Naive B cell (primary cell): ENCODE data around the gene ZFAND3. TPM values are rescaled to one million over a fixed set of nuclear protein-coding genes. Genes with fewer than 3 reads are reported as not detected.
"Not testable (repeated sequence)": the region's sequence is repeated elsewhere in the genome, so short reads cannot be mapped to it uniquely, and the experiment has no call there.

Experiments used
- ATAC-seq, 2 donors: fragments of 150-1000 bp; cut with Tn5 transposase; 2 replicates each; pipeline ENCODE4 v1.10.0; 2021; ENCODE audit warnings: low read depth in 2 of 2, mild to moderate bottlenecking in 2 of 2, moderate library complexity in 2 of 2
- DNase-seq: peaks from one replicate; pipeline ENCODE4 v3.0.0; 2022
- H3K27ac Mint-ChIP-seq, 6 donors: one replicate each; pipeline ENCODE4 v1.8.0; 2020 to 2022; ENCODE audit warnings: mild to moderate bottlenecking in 6 of 6, mixed read lengths in 6 of 6, moderate library complexity in 5 of 6, inconsistent platforms in 2 of 6
- H3K27me3 Mint-ChIP-seq, 3 donors: one replicate each; pipeline ENCODE4 v1.8.0; 2021 to 2022; ENCODE audit warnings: mixed read lengths in 3 of 3, mild to moderate bottlenecking in 1 of 3
- H3K36me3 Mint-ChIP-seq, 2 donors: one replicate each; pipeline ENCODE4 v1.8.0; 2020 to 2022; ENCODE audit warnings: mixed read lengths in 2 of 2, inconsistent platforms in 1 of 2, mild to moderate bottlenecking in 1 of 2
- H3K4me1 Mint-ChIP-seq, 3 donors: one replicate each; pipeline ENCODE4 v1.8.0; 2020 to 2022; ENCODE audit warnings: mixed read lengths in 3 of 3, inconsistent platforms in 1 of 3, mild to moderate bottlenecking in 1 of 3, moderate library complexity in 1 of 3
- H3K4me3 Mint-ChIP-seq, 8 donors: one replicate each; pipeline ENCODE4 v1.8.0; 2020 to 2022; ENCODE audit warnings: mild to moderate bottlenecking in 8 of 8, mixed read lengths in 8 of 8, moderate library complexity in 8 of 8, inconsistent platforms in 2 of 8
- H3K9me3 Mint-ChIP-seq, 7 donors: one replicate each; pipeline ENCODE4 v1.8.0; 2020 to 2022; ENCODE audit warnings: mixed read lengths in 7 of 7, mild to moderate bottlenecking in 5 of 7, inconsistent platforms in 2 of 7, moderate library complexity in 1 of 7
- polyA plus RNA-seq, 6 donors: library from polyadenylated mRNA; unstranded; fragments of 300-500 nt; fragmentation: Illumina TruSeq; gene quantifications; one replicate each; pipeline ENCODE4 v1.2.3, GENCODE V29; 2021; ENCODE audit warnings: low read depth in 6 of 6

The ZFAND3 gene
- polyA plus RNA-seq, 6 donors from 2014 or later, result 1.9 to 6.7 (median 4.4) TPM

- Mint-ChIP-seq H3K36me3 (peaks cover under 1 to 6% of the 10 kb centered on the region in 2 donors), H3K4me1 (peaks cover 36 to 66% (median 53%) of the 10 kb centered on the region in 3 donors), H3K4me3 (peak overlapping the region in 5 of 8 donors; percentile 21 to 79 (median 58)), H3K27ac (peak overlapping the region; percentile 31 to 88 (median 71)), H3K27me3 (no peaks in the 10 kb centered on the region), H3K9me3 (peaks cover 0 to 7% (median 0%) of the 10 kb centered on the region in 7 donors)
- ATAC-seq (no peak), DNase-seq (no peak)
Measured at GRCh38 chr6:37866590-37867507, 47.3 kb downstream of the ZFAND3 start.

GRCh38 chr6:37867756-37868446 is 48.4 kb downstream of the ZFAND3 start:
- ATAC-seq (peak; percentile 81 to 85), DNase-seq (peak; percentile 17)
- peaks cover 5 to 13% of the 10 kb centered on the region in 2 donors for H3K36me3 Mint-ChIP-seq
- H3K4me3 Mint-ChIP-seq, result peak overlapping the region in 7 of 8 donors; percentile 21 to 79 (median 58)
- peaks cover 0 to 10% (median 4%) of the 10 kb centered on the region in 7 donors for H3K9me3 Mint-ChIP-seq
- H3K4me1 Mint-ChIP-seq, result peaks cover 36 to 66% (median 60%) of the 10 kb centered on the region in 3 donors
- H3K27me3 Mint-ChIP-seq, result no peaks in the 10 kb centered on the region
- peak overlapping the region; percentile 11 to 88 (median 72) for H3K27ac Mint-ChIP-seq

- Mint-ChIP-seq H3K9me3 (peaks cover 0 to 10% (median 4%) of the 10 kb centered on the region in 7 donors), H3K27ac (peak overlapping the region in 4 of 6 donors; percentile 70 to 88 (median 76)), H3K36me3 (peaks cover 5 to 13% of the 10 kb centered on the region in 2 donors), H3K27me3 (no peaks in the 10 kb centered on the region), H3K4me1 (peaks cover 39 to 68% (median 60%) of the 10 kb centered on the region in 3 donors), H3K4me3 (peak overlapping the region in 6 of 8 donors; percentile 21 to 65 (median 48))
- no peak for DNase-seq
- peak; percentile 9 to 24 for ATAC-seq
Measured at GRCh38 chr6:37868447-37868825, 48.9 kb downstream of the ZFAND3 start.

GRCh38 chr6:37871616-37872372 is 52.3 kb downstream of the ZFAND3 start:
- peak overlapping the region in 1 of 6 donors; percentile 61 for H3K27ac Mint-ChIP-seq

GRCh38 chr6:37872373-37872745 is 52.8 kb downstream of the ZFAND3 start:
- Mint-ChIP-seq H3K27me3 (no peaks in the 10 kb centered on the region), H3K4me1 (peaks cover 39 to 58% (median 56%) of the 10 kb centered on the region in 3 donors), H3K9me3 (peaks cover 0 to 10% (median 4%) of the 10 kb centered on the region in 7 donors), H3K4me3 (peak overlapping the region in 1 of 8 donors; percentile 61), H3K27ac (no peak overlapping the region), H3K36me3 (peaks cover 5 to 13% of the 10 kb centered on the region in 2 donors)
- DNase-seq (no peak), ATAC-seq (no peak)

More at GRCh38 chr6:37871616-37872372, 52.3 kb downstream of the ZFAND3 start:
- H3K4me1 Mint-ChIP-seq, result peaks cover 39 to 58% (median 56%) of the 10 kb centered on the region in 3 donors
- H3K4me3 Mint-ChIP-seq, result no peak overlapping the region
- ATAC-seq (no peak), DNase-seq (no peak)
- peaks cover 0 to 10% (median 4%) of the 10 kb centered on the region in 7 donors for H3K9me3 Mint-ChIP-seq
- H3K36me3 Mint-ChIP-seq, result peaks cover 5 to 13% of the 10 kb centered on the region in 2 donors
- H3K27me3 Mint-ChIP-seq, result no peaks in the 10 kb centered on the region

GRCh38 chr6:37874726-37875125 is 55.2 kb downstream of the ZFAND3 start:
- Mint-ChIP-seq H3K4me1 (peaks cover 45 to 61% (median 59%) of the 10 kb centered on the region in 3 donors), H3K27ac (no peak overlapping the region), H3K27me3 (no peaks in the 10 kb centered on the region), H3K9me3 (peaks cover 0 to 10% (median 4%) of the 10 kb centered on the region in 7 donors), H3K36me3 (peaks cover 5 to 13% of the 10 kb centered on the region in 2 donors), H3K4me3 (no peak overlapping the region)
- DNase-seq (no peak), ATAC-seq (no peak)

- DNase-seq, result no peak
- H3K4me1 Mint-ChIP-seq, result peaks cover 47 to 61% (median 57%) of the 10 kb centered on the region in 3 donors
- H3K27me3 Mint-ChIP-seq, result no peaks in the 10 kb centered on the region
- no peak overlapping the region for H3K4me3 Mint-ChIP-seq
- peak overlapping the region in 1 of 6 donors; percentile 83 for H3K27ac Mint-ChIP-seq
- H3K36me3 Mint-ChIP-seq, result peaks cover 5 to 13% of the 10 kb centered on the region in 2 donors
- peaks cover 0 to 10% (median 4%) of the 10 kb centered on the region in 7 donors for H3K9me3 Mint-ChIP-seq
- no peak for ATAC-seq
Measured at GRCh38 chr6:37875561-37876309, 56.2 kb downstream of the ZFAND3 start.

GRCh38 chr6:37876843-37877242 is 57.3 kb downstream of the ZFAND3 start:
- ATAC-seq (no peak), DNase-seq (no peak)
- no peak overlapping the region for H3K4me3 Mint-ChIP-seq
- peaks cover 5 to 8% of the 10 kb centered on the region in 2 donors for H3K36me3 Mint-ChIP-seq
- H3K27ac Mint-ChIP-seq, result peak overlapping the region in 4 of 6 donors; percentile 3 to 41 (median 21)
- no peaks in the 10 kb centered on the region for H3K27me3 Mint-ChIP-seq
- peaks cover 49 to 65% (median 60%) of the 10 kb centered on the region in 3 donors for H3K4me1 Mint-ChIP-seq
- peaks cover 0 to 8% (median 3%) of the 10 kb centered on the region in 7 donors for H3K9me3 Mint-ChIP-seq

GRCh38 chr6:37877373-37878149 is 58.0 kb downstream of the ZFAND3 start:
- H3K27me3 Mint-ChIP-seq, result no peaks in the 10 kb centered on the region
- H3K36me3 Mint-ChIP-seq, result peaks cover 0 to 1% of the 10 kb centered on the region in 2 donors
- H3K27ac Mint-ChIP-seq, result peak overlapping the region in 5 of 6 donors; percentile 3 to 85 (median 68)
- ATAC-seq, result no peak
- H3K9me3 Mint-ChIP-seq, result peaks cover 0 to 2% (median 0%) of the 10 kb centered on the region in 7 donors
- DNase-seq, result no peak
- peaks cover 53 to 68% (median 56%) of the 10 kb centered on the region in 3 donors for H3K4me1 Mint-ChIP-seq
- no peak overlapping the region for H3K4me3 Mint-ChIP-seq

GRCh38 chr6:37878150-37878710 is 58.7 kb downstream of the ZFAND3 start:
- Mint-ChIP-seq H3K4me3 (no peak overlapping the region), H3K4me1 (peaks cover 52 to 70% (median 53%) of the 10 kb centered on the region in 3 donors), H3K36me3 (no peaks in the 10 kb centered on the region), H3K27ac (peak overlapping the region; percentile 28 to 89 (median 78)), H3K27me3 (no peaks in the 10 kb centered on the region), H3K9me3 (peaks cover 0 to 2% (median 0%) of the 10 kb centered on the region in 7 donors)
- DNase-seq (no peak), ATAC-seq (peak; percentile 32)

GRCh38 chr6:37880602-37881001 is 61.1 kb downstream of the ZFAND3 start:
- ATAC-seq, H3K4me3 Mint-ChIP-seq, DNase-seq, H3K27ac Mint-ChIP-seq, H3K36me3 Mint-ChIP-seq, H3K27me3 Mint-ChIP-seq, H3K9me3 Mint-ChIP-seq: not testable (repeated sequence)
- peaks cover 51 to 76% (median 55%) of the 10 kb centered on the region in 3 donors for H3K4me1 Mint-ChIP-seq
